ENCODE data around the gene ABHD18. TPM values are rescaled to one million over a fixed set of nuclear protein-coding genes. Genes with fewer than 3 reads are reported as not detected.
"Not testable (repeated sequence)": the region's sequence is repeated elsewhere in the genome, so short reads cannot be mapped to it uniquely, and the experiment has no call there.

The ABHD18 gene
- 17.1 TPM for total RNA-seq

GRCh38 chr4:127965062-127965802 is at the start of gene ABHD18, which contains the start of gene MFSD8:
Gene ABHD18 (plus strand): TSS chr4:127965406. CDS start chr4:127982956, 17,550 bp downstream.
Gene MFSD8 (minus strand): TSS chr4:127965173. CDS start chr4:127965133, 40 bp downstream.
- no peak for FAIRE-seq
- peak; percentile 78 to 85 for DNase-seq (ENCODE audit: low spot score in 2 of 2)

GRCh38 chr4:127916512-127916911 is 48.7 kb upstream of the ABHD18 start:
- FAIRE-seq (no peak), DNase-seq (ENCODE audit: low spot score in 2 of 2) (no peak)

GRCh38 chr4:127917151-127917550 is 48.1 kb upstream of the ABHD18 start:
- DNase-seq (ENCODE audit: low spot score in 2 of 2) (no peak), FAIRE-seq (no peak)

GRCh38 chr4:127920521-127920920 is 44.7 kb upstream of the ABHD18 start:
- FAIRE-seq (no peak), DNase-seq (ENCODE audit: low spot score in 2 of 2) (no peak)

DNA sequence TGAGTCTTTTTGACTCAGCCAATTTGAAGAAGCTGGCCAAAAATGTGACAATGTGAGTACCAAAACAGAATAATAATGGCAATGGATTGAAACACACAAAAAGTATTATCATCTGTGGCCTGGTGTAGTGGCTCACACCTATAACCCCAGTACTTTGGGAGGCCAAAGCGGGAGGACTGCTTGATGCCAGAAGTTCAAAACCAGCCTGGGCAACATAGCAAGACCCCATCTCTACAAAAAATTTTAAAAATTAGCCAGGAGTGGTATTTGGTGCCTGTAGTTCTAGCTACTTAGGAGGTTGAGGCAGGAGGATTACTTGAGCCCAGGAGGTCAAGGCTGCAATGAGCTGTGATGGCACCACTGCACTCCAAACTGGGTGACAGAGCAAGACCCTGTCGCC is 43.0 kb upstream of the ABHD18 start:
- no peak for FAIRE-seq

GRCh38 chr4:127925720-127926119 is 39.5 kb upstream of the ABHD18 start:
- FAIRE-seq; DNase-seq (ENCODE audit: low spot score in 2 of 2): not testable (repeated sequence)

More for the DNA sequence above, 43.0 kb upstream of the ABHD18 start:
- DNase-seq (ENCODE audit: low spot score in 2 of 2): no peak

GRCh38 chr4:127930175-127930574 is 35.0 kb upstream of the ABHD18 start:
- no peak for FAIRE-seq

DNA sequence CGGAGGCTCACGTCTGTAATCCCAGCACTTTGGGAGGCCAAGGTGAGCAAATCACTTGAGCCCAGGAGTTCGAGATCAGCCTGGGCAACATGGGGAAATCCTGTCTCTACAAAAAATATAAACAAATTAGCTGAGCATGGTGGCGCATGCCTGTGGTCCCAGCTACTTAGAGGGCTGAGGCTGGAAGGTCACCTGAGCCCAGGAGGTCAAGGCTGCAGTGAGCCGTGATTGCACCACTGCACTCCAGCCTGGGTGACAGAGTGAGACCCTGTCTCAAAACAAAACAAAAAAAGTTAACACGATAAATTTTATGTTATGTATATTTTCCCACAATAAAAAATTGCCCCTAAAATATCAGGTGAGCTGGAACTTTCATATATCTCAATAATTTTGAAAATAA is 33.4 kb upstream of the ABHD18 start:
- not testable (repeated sequence) for DNase-seq (ENCODE audit: low spot score in 2 of 2); FAIRE-seq

More at GRCh38 chr4:127930175-127930574, 35.0 kb upstream of the ABHD18 start:
- DNase-seq (ENCODE audit: low spot score in 2 of 2): no peak

DNA sequence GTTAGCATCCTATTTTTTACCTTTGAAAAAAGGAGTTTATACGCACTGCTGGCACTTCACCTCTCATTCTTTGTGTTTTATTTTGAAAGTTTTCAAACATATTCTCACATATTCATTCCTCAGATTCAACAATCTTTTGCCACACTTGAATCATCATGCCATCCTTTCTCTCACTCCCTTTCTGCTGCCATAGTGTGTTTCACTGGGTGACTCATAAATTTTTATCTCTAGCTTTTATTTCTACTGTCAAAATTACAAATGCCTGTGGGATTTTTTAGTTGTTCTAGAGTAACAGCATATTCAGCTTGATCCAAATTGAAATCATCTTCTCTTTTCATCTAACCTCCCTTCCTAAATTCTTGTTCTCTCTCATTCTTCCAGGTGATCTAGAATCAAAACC is 28.2 kb upstream of the ABHD18 start:
- DNase-seq (ENCODE audit: low spot score in 2 of 2) (no peak), FAIRE-seq (no peak)

GRCh38 chr4:127957105-127957504 is 8.1 kb upstream of the ABHD18 start:
- DNase-seq (ENCODE audit: low spot score in 2 of 2) (no peak), FAIRE-seq (no peak)

GRCh38 chr4:127959794-127960193 is 5.4 kb upstream of the ABHD18 start:
- FAIRE-seq: no peak

GRCh38 chr4:127963633-127964398 is 1.4 kb upstream of the ABHD18 start:
- not testable (repeated sequence) for FAIRE-seq

More at GRCh38 chr4:127959794-127960193, 5.4 kb upstream of the ABHD18 start:
- no peak for DNase-seq (ENCODE audit: low spot score in 2 of 2)

GRCh38 chr4:127964426-127965061 is 662 bp upstream of the ABHD18 start:
- not testable (repeated sequence) for DNase-seq (ENCODE audit: low spot score in 2 of 2)

More at GRCh38 chr4:127963633-127964398, 1.4 kb upstream of the ABHD18 start:
- not testable (repeated sequence) for DNase-seq (ENCODE audit: low spot score in 2 of 2)

DNA sequence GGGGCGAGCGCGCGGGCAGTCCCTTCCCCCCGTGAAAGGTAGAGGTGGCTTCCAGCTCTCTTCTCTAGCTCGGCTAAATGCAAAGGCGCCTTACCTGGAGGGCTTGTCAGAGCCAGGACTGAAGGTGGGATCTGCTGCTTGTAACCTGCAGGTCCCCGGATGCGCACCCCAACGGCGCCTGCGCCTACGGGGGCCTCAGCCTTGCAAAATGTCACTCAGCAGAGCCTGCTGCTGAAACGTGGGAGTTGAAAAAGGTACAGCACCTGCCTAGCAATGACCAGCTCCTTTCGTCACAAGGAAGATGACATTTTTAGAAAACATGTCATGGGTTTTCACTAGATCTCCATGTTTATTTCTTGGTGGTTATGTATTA is 583 bp downstream of the ABHD18 start:
- peak in 1 of 2 donors; percentile 38 for DNase-seq (ENCODE audit: low spot score in 2 of 2)

More at GRCh38 chr4:127964426-127965061, 662 bp upstream of the ABHD18 start:
- not testable (repeated sequence) for FAIRE-seq

GRCh38 chr4:127967141-127967775 is 2.1 kb downstream of the ABHD18 start:
- DNase-seq (ENCODE audit: low spot score in 2 of 2): no peak
- no peak for FAIRE-seq

More for the DNA sequence above, 583 bp downstream of the ABHD18 start:
- no peak for FAIRE-seq

DNA sequence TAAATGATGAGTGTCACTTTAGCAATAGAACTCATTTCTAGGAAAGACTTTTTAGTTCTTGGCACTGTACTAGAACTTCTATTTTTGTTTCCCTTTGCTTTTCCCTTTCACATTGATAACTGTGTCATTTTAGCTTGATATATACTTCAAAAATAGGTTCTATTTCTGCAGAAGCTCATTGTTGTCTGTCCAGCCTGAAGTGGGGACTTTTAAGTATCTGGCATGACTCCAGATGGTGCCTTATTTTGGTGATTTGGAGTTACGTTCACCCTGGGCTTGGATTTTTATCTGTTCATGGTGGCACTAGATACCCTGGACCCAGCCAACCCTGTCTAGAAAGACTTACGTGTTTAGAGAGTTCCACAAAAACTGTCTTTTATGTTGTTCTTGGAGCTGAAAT is 3.4 kb downstream of the ABHD18 start:
- FAIRE-seq: no peak
- DNase-seq (ENCODE audit: low spot score in 2 of 2): no peak

DNA sequence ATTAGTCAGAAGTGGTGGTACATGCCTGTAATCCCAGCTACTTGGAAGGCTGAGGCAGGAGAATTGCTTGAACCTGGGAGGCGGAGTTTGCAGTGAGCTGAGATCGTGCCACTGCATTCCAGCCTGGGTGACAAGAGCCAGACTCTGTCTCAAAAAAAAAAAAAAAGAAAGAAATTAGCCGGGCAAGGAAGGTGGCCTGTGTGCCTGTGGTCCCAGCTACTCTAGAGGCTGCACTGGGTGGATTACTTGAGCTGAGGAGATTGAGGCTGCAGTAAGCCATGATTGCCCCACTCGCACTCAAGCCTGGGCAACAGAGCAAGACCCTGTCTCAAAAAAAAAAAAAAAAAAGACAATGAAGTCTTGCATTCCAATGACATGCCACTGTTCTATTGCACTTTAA is 5.7 kb downstream of the ABHD18 start:
- FAIRE-seq; DNase-seq (ENCODE audit: low spot score in 2 of 2): not testable (repeated sequence)

DNA sequence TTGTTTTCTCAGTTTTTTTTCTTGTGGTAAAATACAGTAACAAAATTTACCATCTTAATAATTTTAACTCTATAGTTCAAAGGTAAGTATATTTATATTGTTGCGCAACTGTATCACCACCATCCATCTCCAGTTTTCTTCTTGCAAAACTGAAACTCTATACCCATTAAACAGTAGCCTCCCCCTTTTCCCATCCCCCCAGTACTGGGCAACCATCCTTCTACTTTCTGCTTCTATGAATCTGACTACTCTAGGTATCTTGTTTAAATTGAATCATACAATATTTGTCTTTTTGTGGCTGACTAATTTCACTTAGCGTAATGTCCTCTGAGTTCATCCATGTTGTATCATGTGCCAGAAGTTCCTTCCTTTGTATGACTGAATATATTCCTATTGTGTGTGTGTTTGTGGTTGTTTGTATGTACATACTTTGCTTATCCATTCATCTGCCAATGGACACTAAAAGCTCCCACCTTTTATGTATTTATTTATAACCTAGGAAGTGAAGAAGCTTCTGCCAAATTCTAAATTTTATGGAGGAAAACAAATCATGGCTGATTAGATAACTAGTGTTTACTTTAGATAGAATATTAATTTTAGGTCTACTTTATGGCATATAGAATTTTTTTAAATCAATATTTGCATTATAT is 10.0 kb downstream of the ABHD18 start:
- FAIRE-seq (no peak), DNase-seq (ENCODE audit: low spot score in 2 of 2) (no peak)

DNA sequence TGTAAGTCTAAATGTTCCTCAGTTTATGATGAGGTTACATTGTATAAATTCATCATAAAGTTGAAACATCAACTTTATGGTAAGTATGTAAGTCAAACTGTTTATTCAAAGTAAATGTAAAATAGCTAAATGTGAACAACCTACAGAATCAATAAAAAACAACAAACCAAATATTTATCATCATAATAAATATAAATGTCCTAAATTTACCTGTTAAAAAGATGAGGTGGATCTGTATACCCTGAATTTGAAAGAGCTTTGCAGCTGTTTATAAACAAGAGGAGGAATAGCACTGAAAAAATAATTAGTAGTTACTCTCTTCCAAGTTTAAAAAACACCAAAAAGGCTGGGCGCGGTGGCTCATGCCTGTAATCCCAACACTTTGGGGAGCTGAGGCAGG is 13.7 kb downstream of the ABHD18 start:
- DNase-seq (ENCODE audit: low spot score in 2 of 2) (no peak), FAIRE-seq (peak; percentile 51)

DNA sequence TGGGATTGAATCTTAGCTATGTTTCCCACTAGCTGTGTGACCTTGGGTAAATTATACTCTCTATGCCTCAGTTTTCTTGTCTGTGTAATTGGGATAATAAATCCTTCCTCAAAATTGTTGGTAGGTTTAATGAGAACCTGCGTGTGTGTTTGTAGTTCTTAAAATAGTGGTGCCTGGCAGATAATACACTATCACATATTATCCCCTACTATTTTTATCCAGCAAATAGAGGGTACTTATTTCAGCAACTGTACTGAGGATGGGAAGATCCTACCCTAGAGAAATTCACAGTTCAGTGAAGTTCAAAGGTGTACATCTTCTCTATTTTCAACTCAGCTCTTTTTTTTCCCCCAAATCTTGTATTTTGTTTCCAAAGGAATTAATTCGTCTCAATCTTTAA is 17.2 kb downstream of the ABHD18 start:
- DNase-seq (ENCODE audit: low spot score in 2 of 2): no peak
- FAIRE-seq: no peak
